Urothelium cell line (cell line): ENCODE measurements around the gene VSX1.
A peak's percentile ranks its signal among the peaks of the same experiment; 100 is the strongest.

ENCODE experiments used
- DNase-seq: peaks from one replicate; pipeline ENCODE4 v3.0.0; 2011; ENCODE audit warnings: low spot score, mixed read lengths
- FAIRE-seq: peaks from 2 replicates; lab custom pipeline; 2011; peaks lifted over from hg19 to GRCh38; lab: Jason Lieb, UNC

Gene VSX1

GRCh38 chr20:25088267-25088666 lies 6.3 kb upstream of the VSX1 start:
- FAIRE-seq (no peak), DNase-seq (no peak)

- no peak for DNase-seq
- no peak for FAIRE-seq
Observed at GRCh38 chr20:25087186-25087929, 5.4 kb upstream of the VSX1 start.

GRCh38 chr20:25085756-25086495 lies 4.0 kb upstream of the VSX1 start:
- no peak for FAIRE-seq

GRCh38 chr20:25084626-25085187 lies 2.8 kb upstream of the VSX1 start:
- DNase-seq, result no peak
- FAIRE-seq, result no peak

More at GRCh38 chr20:25085756-25086495, 4.0 kb upstream of the VSX1 start:
- no peak for DNase-seq

GRCh38 chr20:25083773-25084625 lies 2.1 kb upstream of the VSX1 start:
- FAIRE-seq (no peak), DNase-seq (no peak)

- DNase-seq, result no peak
- no peak for FAIRE-seq
Observed at GRCh38 chr20:25083141-25083772, 1.3 kb upstream of the VSX1 start.

- FAIRE-seq (no peak), DNase-seq (no peak)
Observed at GRCh38 chr20:25082498-25082873, 545 bp upstream of the VSX1 start.

GRCh38 chr20:25081065-25081729 lies 744 bp downstream of the VSX1 start:
- DNase-seq, result no peak
- no peak for FAIRE-seq

- no peak for FAIRE-seq
- no peak for DNase-seq
Observed at GRCh38 chr20:25079171-25079570, 2.8 kb downstream of the VSX1 start.

GRCh38 chr20:25078662-25079061 lies 3.3 kb downstream of the VSX1 start:
- no peak for FAIRE-seq
- no peak for DNase-seq

GRCh38 chr20:25077610-25078169 lies 4.3 kb downstream of the VSX1 start:
- no peak for FAIRE-seq
- no peak for DNase-seq

- DNase-seq (peak; percentile 84), FAIRE-seq (peak; percentile 74)
Observed at GRCh38 chr20:25076731-25077609, 5.0 kb downstream of the VSX1 start.

GRCh38 chr20:25076201-25076600 lies 5.7 kb downstream of the VSX1 start:
- peak; percentile 61 for DNase-seq
- FAIRE-seq, result no peak

GRCh38 chr20:25073544-25073943 lies 8.4 kb downstream of the VSX1 start:
- DNase-seq, result no peak
- FAIRE-seq, result no peak

GRCh38 chr20:25072226-25072811 lies 9.6 kb downstream of the VSX1 start:
- FAIRE-seq (no peak), DNase-seq (peak; percentile 45)

GRCh38 chr20:25071734-25072133 lies 10.2 kb downstream of the VSX1 start:
- DNase-seq (no peak), FAIRE-seq (no peak)

- FAIRE-seq, result no peak
- DNase-seq, result no peak
Observed at GRCh38 chr20:25070821-25071473, 11.0 kb downstream of the VSX1 start.
